SK-N-SH treated with all-trans-retinoic acid at 6 μM for 48 hours (cell line): Measurements from ENCODE around the gene CD14.

Experiments
- ATAC-seq: fragments of 200-7000 bp; cut with Tn5 transposase; 3 replicates; pipeline ENCODE4 v1.9.1; 2020; ENCODE audit warnings: mild to moderate bottlenecking, moderate library complexity
- BACH2 ChIP-seq: fragments of 250-450 bp; sonication (Bioruptor Pico); IDR thresholded peaks from 2 replicates; pipeline ENCODE4 v1.9.0; 2021; ENCODE audit warnings: mild to moderate bottlenecking, borderline replicate concordance
- CREB5 ChIP-seq: fragments of 250-450 bp; sonication (Bioruptor Pico); IDR thresholded peaks from 2 replicates; pipeline ENCODE4 v1.5.1; 2020; ENCODE audit warnings: low read depth, mild to moderate bottlenecking, moderate library complexity
- CSDC2 ChIP-seq: fragments of 250-450 bp; sonication (Bioruptor Pico); IDR thresholded peaks from 2 replicates; pipeline ENCODE4 v1.5.0; 2020; ENCODE audit warnings: mild to moderate bottlenecking, moderate library complexity
- ESRRG ChIP-seq: fragments of 250-450 bp; sonication (Bioruptor Pico); IDR thresholded peaks from 2 replicates; pipeline ENCODE4 v1.6.1; 2021; ENCODE audit warnings: mild to moderate bottlenecking
- GLIS3 ChIP-seq: fragments of 250-450 bp; sonication (Bioruptor Pico); IDR thresholded peaks from 2 replicates; pipeline ENCODE4 v1.5.0; 2020; ENCODE audit warnings: mild to moderate bottlenecking, moderate library complexity
- PATZ1 ChIP-seq: fragments of 250-450 bp; sonication (Bioruptor Pico); IDR thresholded peaks from 2 replicates; pipeline ENCODE4 v1.8.0; 2020; ENCODE audit warnings: mild to moderate bottlenecking, moderate library complexity, borderline replicate concordance
- POU6F1 ChIP-seq: fragments of 250-450 bp; sonication (Bioruptor Pico); IDR thresholded peaks from 2 replicates; pipeline ENCODE4 v1.8.0; 2021; ENCODE audit warnings: low read depth, mild to moderate bottlenecking, moderate library complexity, borderline replicate concordance
- PPARA ChIP-seq: fragments of 250-450 bp; sonication (Bioruptor Pico); IDR thresholded peaks from 2 replicates; pipeline ENCODE4 v1.5.0; 2020; ENCODE audit warnings: mild to moderate bottlenecking, borderline replicate concordance
- RARB ChIP-seq: fragments of 250-450 bp; sonication (Bioruptor Pico); IDR thresholded peaks from 2 replicates; pipeline ENCODE4 v1.8.0; 2021; ENCODE audit warnings: mild to moderate bottlenecking, moderate library complexity
- SNAI2 ChIP-seq: fragments of 250-450 bp; sonication (Bioruptor Pico); IDR thresholded peaks from 2 replicates; pipeline ENCODE4 v1.5.0; 2020; ENCODE audit warnings: mild to moderate bottlenecking, moderate library complexity
- TCF4 ChIP-seq: fragments of 250-450 bp; sonication (Bioruptor Pico); IDR thresholded peaks from 2 replicates; pipeline ENCODE4 v1.8.0; 2021; ENCODE audit warnings: mild to moderate bottlenecking, moderate library complexity, borderline replicate concordance
- TOX ChIP-seq: fragments of 250-450 bp; sonication (Bioruptor Pico); IDR thresholded peaks from 2 replicates; pipeline ENCODE4 v1.8.0; 2021; ENCODE audit warnings: mild to moderate bottlenecking, moderate library complexity, borderline replicate concordance
- TSHZ2 ChIP-seq: fragments of 250-450 bp; sonication (Bioruptor Pico); IDR thresholded peaks from 2 replicates; pipeline ENCODE4 v1.5.0; 2020; ENCODE audit warnings: mild to moderate bottlenecking, moderate library complexity
- ZFP3 ChIP-seq: fragments of 250-450 bp; sonication (Bioruptor Pico); IDR thresholded peaks from 2 replicates; pipeline ENCODE4 v1.5.0; 2020; ENCODE audit warnings: mild to moderate bottlenecking, moderate library complexity
- ZFP30 ChIP-seq: fragments of 450-650 bp; formaldehyde crosslinking; IDR thresholded peaks from 2 replicates; pipeline ENCODE4 v1.5.0; 2022; ENCODE audit warnings: mild to moderate bottlenecking, moderate library complexity
- ZNF565 ChIP-seq: fragments of 450-650 bp; formaldehyde crosslinking; conservative IDR thresholded peaks from 2 replicates; pipeline ENCODE4 v1.5.0; 2020; ENCODE audit warnings: low read depth, mild to moderate bottlenecking, moderate library complexity
- ZNF70 ChIP-seq: fragments of 450-650 bp; formaldehyde crosslinking; IDR thresholded peaks from 2 replicates; pipeline ENCODE4 v1.5.0; 2020; ENCODE audit warnings: mild to moderate bottlenecking, moderate library complexity

Gene CD14

GRCh38 chr5:140632366-140633020, 482 bp downstream of the CD14 start:
- TF ChIP-seq PATZ1 (CRISPR knock-in tag): no peak
- ATAC-seq: no peak

GRCh38 chr5:140631831-140632365, 1.1 kb downstream of the CD14 start:
- ATAC-seq: no peak
- TF ChIP-seq PPARA (CRISPR knock-in tag) (no peak), TSHZ2 (CRISPR knock-in tag) (no peak), ZFP3 (CRISPR knock-in tag) (no peak), TCF4 (CRISPR knock-in tag) (no peak), TOX (CRISPR knock-in tag) (no peak), RARB (no peak), CREB5 (CRISPR knock-in tag) (no peak), ZNF70 (no peak), BACH2 (no peak), GLIS3 (CRISPR knock-in tag) (no peak), SNAI2 (CRISPR knock-in tag) (no peak), POU6F1 (CRISPR knock-in tag) (no peak)

GRCh38 chr5:140631036-140631417, 1.9 kb downstream of the CD14 start:
- ATAC-seq: no peak

GRCh38 chr5:140630292-140631035, 2.5 kb downstream of the CD14 start:
- no peak for TF ChIP-seq PATZ1 (CRISPR knock-in tag)
- TF ChIP-seq TCF4 (CRISPR knock-in tag): no peak
- no peak for TF ChIP-seq ZNF70
- no peak for TF ChIP-seq ESRRG (CRISPR knock-in tag)
- TF ChIP-seq CSDC2: no peak
- no peak for TF ChIP-seq ZFP30 (CRISPR knock-in tag)
- TF ChIP-seq CREB5 (CRISPR knock-in tag): no peak
- no peak for TF ChIP-seq GLIS3 (CRISPR knock-in tag)
- no peak for ATAC-seq

More at GRCh38 chr5:140631036-140631417, 1.9 kb downstream of the CD14 start:
- TF ChIP-seq ZNF565: no peak
- TF ChIP-seq, all 23 proteins: peak for 0
